Suprapubic skin (tissue), 4 donors: ENCODE measurements around the gene CSH2. TPM values are rescaled to one million over a fixed set of nuclear protein-coding genes. Genes with fewer than 3 reads are reported as not detected.
"Not testable (repeated sequence)": the region's sequence is repeated elsewhere in the genome, so short reads cannot be mapped to it uniquely, and the experiment has no call there.

ENCODE experiments used
- DNase-seq, 2 donors: peaks; one replicate each; pipeline ENCODE4 v3.0.0-alpha.2; 2019; ENCODE audit warnings: low spot score in 2 of 2
- H3K27ac ChIP-seq: fragments of 200-600 bp; sonication (generic); one replicate; pipeline ENCODE4 v1.5.1; 2019
- H3K27me3 ChIP-seq: fragments of 200-600 bp; sonication (generic); one replicate; pipeline ENCODE4 v1.5.1; 2019
- H3K36me3 ChIP-seq: fragments of 200-600 bp; sonication (generic); one replicate; pipeline ENCODE4 v1.5.1; 2019
- H3K4me1 ChIP-seq: fragments of 200-600 bp; sonication (generic); one replicate; pipeline ENCODE4 v1.5.1; 2019
- H3K4me3 ChIP-seq: fragments of 200-600 bp; sonication (generic); one replicate; pipeline ENCODE4 v1.5.1; 2019; ENCODE audit warnings: mild to moderate bottlenecking
- H3K9me3 ChIP-seq: fragments of 200-600 bp; sonication (generic); one replicate; pipeline ENCODE4 v1.5.1; 2019
- WGBS: methylation state at CpG from one replicate; pipeline ENCODE4 v1.1.5; 2018; 5-methylcytosine and 5-hydroxymethylcytosine counted together
- total RNA-seq, 4 donors: library from RNA; depleted of rRNA; stranded (reverse); fragments of >200 nt; gene quantifications; one replicate each; pipeline ENCODE4 v1.1.0, GENCODE V29; 2016
- TF ChIP-seq, protein P1 (sequence below), 2 donors: fragments of 200-600 bp in 1 of 2; fragments of 450-650 bp in 1 of 2; sonication (generic) in 1 of 2; IDR thresholded peaks; one replicate each; pipeline ENCODE4 v1.5.1; 2016 to 2019; ENCODE audit warnings: antibody characterized with exemption in 2 of 2, mild to moderate bottlenecking in 1 of 2, moderate library complexity in 1 of 2

Gene CSH2
- total RNA-seq, 4 donors from 2014 or later: not detected

DNA sequence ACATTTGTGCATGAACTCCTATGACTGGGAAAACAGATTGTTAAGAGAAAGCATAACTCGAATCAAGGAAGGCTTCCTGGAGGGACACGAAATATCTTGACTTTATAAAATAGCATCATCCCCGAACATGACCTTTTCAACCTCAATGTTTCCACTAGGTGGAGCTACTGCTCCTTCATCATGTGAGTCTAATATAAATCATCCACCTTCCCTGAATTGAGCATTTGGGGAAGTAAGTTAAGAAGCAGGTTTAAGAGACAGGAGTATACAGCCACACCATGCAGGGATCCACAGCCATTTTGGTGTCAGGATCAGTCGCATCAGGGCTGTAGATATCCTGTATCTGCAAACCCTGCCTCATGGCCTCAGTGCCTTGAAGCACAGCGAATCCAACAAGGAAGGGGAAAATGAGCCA lies 30.3 kb upstream of the CSH2 start:
- H3K27me3 ChIP-seq, H3K9me3 ChIP-seq, H3K36me3 ChIP-seq, H3K27ac ChIP-seq, DNase-seq, H3K4me1 ChIP-seq, H3K4me3 ChIP-seq: not testable (repeated sequence)
- WGBS: 39% methylated on average over 5 of the region's 5 CpGs
- TF ChIP-seq, protein P1, sequence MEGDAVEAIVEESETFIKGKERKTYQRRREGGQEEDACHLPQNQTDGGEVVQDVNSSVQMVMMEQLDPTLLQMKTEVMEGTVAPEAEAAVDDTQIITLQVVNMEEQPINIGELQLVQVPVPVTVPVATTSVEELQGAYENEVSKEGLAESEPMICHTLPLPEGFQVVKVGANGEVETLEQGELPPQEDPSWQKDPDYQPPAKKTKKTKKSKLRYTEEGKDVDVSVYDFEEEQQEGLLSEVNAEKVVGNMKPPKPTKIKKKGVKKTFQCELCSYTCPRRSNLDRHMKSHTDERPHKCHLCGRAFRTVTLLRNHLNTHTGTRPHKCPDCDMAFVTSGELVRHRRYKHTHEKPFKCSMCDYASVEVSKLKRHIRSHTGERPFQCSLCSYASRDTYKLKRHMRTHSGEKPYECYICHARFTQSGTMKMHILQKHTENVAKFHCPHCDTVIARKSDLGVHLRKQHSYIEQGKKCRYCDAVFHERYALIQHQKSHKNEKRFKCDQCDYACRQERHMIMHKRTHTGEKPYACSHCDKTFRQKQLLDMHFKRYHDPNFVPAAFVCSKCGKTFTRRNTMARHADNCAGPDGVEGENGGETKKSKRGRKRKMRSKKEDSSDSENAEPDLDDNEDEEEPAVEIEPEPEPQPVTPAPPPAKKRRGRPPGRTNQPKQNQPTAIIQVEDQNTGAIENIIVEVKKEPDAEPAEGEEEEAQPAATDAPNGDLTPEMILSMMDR (IDR thresholded peaks at IDR 0.05): peak; percentile 11 to 33

DNA sequence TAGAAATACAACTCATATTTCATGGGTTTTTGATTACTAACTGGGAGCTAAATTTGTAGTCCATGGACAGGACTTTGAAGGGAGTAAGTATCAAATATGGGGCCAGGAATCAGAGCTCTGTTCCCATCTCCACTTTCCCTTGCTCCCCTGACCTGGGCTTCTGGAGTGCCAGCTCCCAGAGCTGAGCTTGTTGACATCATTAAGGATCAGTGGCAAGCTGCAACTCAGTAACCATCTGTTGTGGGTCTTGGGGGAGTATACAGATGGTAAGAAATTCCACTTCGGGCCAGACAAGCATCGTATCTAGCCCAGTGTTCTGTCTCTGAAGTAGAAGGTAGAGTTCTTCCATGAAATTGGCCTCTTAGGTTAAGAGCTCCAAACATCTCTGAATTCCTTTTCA lies 28.5 kb upstream of the CSH2 start:
- WGBS: 68% methylated on average over 2 of the region's 2 CpGs
- not testable (repeated sequence) for H3K4me1 ChIP-seq, H3K36me3 ChIP-seq, H3K27ac ChIP-seq, H3K4me3 ChIP-seq, H3K9me3 ChIP-seq, H3K27me3 ChIP-seq
- peak in 1 of 2 donors; percentile 8 for DNase-seq

DNA sequence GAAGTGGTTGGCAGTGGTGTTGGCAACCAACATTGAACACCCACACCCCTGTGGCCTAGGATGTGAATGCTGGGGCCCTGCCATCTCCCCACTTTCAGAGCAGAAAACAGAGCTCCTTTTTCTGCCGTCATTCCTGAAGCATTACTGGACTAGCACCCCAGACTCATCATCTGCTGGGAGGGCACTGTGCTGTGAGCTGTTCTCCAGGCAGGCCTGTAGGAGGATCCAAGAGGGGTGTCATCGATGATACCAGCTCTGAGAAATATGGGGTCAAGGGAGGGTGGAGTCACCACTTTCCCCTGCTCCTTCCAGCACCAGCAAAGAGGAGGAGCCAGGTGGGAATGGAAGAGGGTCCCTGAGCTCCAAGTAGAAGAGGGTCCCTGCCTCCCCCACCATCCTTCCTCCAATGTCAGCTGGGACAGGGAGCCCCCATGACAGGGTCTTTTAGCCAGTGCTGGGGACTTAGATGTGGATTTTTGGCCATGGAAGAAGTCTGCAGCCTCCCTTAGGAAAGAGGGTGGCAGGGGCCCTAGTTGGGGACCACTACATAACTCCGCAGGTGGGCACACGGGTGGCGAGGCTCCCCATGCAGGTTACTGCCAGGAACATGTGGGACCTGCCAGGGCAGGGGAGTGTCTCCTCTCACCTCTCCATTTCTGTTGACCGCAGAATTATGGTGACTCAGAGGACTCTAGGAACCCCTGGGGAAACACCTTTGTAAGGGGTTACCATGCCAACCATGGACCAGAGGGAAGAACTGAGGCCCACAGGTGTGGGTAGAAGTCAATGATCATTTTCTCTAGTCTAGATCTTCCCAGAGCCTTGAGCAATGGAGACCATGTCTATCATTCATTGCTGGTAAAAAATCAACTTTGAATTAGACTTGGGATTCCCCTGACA lies 25.7 kb upstream of the CSH2 start:
- not testable (repeated sequence) for H3K27ac ChIP-seq, H3K4me3 ChIP-seq, DNase-seq, H3K9me3 ChIP-seq, H3K4me1 ChIP-seq, H3K36me3 ChIP-seq, H3K27me3 ChIP-seq
- WGBS: 81% methylated on average over 5 of the region's 6 CpGs

DNA sequence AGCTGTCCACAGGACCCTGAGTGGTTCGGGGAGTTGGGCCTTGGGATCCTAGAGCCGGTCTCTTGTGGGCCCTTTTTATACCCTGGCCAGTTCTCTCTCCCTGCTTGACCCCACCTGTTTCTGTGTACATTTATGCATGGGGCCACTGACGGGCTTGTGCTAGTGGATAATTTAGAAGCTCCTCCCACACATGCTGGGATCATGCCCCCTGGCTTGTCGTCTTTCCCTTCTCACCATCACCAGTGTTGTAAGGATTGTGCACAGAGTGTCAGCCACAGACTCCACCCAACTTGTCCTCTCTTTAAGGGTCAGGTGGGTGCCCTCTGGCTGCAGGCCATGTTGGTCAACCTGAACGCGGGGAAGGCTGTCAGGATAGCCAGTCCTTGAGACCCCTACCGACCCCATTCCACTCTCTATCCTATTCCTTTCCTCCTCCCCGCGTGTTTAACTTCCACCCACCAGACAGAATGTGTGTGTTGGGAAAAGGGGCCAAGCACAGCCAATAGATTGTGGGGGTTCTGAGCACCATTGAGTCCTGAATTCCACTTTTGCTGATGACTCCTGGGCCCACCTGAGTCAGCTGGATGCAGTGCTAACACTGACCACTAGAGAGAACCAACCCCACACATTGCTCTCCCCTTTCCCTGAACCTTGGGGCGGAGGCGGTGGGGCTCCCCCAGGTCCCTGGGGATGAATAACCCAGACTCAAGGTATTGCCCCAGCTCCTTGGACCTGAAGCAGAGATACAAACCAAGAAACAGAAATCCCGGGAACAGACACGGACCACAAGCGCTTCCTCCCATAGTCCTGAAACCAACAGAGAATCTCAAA lies 23.3 kb upstream of the CSH2 start, which contains the start of gene CSH1:
Gene CSH1, minus strand, starts transcription at position 51 of the 831 bp plus-strand sequence. CDS start 63 bp downstream, outside the sequence.
- H3K27ac ChIP-seq, H3K4me3 ChIP-seq, H3K36me3 ChIP-seq, H3K27me3 ChIP-seq, H3K9me3 ChIP-seq, H3K4me1 ChIP-seq: not testable (repeated sequence)
- WGBS: 88% methylated on average over 5 of the region's 14 CpGs
- peak in 1 of 2 donors; percentile 36 for DNase-seq

DNA sequence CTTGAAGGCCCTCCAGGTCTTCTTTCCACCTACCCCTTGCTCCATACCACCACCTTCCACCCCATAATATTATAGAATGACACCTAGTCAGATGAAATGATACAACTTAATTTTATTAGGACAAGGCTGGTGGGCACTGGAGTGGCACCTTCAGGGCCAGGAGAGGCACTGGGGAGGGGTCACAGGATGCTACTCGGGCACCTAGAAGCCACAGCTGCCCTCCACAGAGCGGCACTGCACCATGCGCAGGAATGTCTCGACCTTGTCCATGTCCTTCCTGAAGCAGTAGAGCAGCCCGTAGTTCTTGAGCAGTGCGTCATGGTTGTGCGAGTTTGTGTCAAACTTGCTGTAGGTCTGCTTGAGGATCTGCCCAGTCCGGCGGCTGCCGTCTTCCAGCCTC lies 21.3 kb upstream of the CSH2 start:
- 87% methylated on average over 8 of the region's 10 CpGs for WGBS
- not testable (repeated sequence) for H3K4me1 ChIP-seq, H3K27ac ChIP-seq, DNase-seq, H3K4me3 ChIP-seq, H3K27me3 ChIP-seq, H3K36me3 ChIP-seq, H3K9me3 ChIP-seq

DNA sequence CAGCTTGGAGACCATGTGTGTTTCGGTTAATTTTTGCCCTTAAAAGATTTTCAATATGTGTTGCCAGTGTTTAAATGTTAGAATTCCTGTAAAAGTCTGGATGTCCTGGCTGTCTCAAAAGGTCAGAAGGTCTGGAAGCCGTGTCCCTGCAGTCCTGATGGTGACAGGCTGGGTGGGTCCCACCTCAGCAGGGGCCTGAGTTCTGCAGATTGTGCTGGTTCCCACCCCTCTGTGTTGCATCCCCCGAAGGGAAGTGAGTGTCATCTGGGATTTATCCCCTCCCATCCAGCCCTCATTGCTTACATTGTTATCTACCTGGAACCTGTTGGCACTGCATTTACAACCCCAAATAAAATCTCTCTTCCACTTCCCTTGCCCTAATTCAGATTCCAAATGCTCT lies 20.5 kb upstream of the CSH2 start:
- not testable (repeated sequence) for H3K4me1 ChIP-seq, H3K4me3 ChIP-seq, DNase-seq, H3K9me3 ChIP-seq, H3K27ac ChIP-seq, H3K27me3 ChIP-seq, H3K36me3 ChIP-seq
- WGBS: 63% methylated on average over 3 of the region's 3 CpGs

DNA sequence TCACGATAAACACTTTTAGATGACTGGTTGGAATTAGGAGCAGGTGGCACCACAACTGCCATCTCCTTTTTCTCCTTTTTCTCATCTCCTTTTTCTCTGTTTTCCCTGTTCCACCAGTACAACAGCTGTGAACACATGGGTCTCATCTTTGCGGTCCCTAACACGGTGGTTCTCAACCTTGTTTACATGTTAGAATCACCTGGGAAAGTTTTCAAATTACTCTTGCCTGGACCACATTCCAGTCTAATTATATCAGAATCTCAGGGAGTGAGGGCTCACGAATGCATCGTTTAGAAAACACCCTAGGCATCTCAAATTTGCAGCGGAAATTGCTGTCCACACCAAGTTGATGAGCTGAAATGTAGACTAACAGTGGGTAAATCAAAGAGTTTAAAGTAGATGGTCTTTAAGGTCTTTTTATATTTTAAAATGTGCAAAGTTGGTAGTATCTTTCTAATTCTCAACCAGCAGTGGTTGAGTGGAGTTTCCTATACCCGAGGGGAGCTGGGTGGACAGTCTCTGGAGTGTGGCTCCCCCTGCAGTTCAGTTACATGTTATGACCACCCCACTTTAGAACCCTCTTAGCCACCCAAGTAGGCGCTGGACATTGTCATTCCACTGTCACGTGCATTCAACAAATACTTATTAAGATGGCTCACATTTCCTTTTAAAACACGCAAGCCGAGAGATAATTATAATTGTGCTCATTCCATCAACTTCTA lies 19.0 kb upstream of the CSH2 start:
- WGBS: 64% methylated on average over 11 of the region's 11 CpGs

DNA sequence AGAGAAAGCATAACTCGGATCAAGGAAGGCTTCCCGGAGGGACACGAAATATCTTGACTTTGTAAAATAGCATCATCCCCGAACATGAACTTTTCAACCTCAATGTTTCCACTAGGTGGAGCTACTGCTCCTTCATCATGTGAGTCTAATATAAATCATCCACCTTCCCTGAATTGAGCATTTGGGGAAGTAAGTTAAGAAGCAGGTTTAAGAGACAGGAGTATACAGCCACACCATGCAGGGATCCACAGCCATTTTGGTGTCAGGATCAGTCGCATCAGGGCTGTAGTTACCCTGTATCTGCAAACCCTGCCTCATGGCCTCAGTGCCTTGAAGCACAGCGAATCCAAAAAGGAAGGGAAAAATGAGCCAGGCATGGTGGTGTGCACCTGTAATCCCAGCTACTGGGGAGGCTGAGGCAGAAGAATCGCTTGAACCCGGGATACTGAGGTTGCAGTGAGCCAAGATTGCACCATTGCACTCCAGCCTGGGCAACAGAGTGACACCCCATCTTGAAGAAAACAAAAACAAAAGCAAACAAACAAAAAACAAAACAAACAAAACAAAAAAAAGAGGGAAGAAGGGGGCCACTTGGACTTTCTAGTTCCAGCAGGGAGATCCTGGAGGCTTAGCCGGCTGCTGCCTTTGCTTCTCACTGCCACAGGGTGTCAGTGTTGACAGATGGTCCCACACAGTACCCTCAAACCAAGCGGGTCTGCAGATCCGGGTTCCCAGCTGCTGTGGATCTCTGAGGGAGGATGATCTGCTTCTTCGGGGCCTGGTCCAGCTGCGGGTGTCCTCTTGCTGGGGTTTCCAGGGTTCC lies 15.8 kb upstream of the CSH2 start:
- H3K4me1 ChIP-seq, DNase-seq, H3K36me3 ChIP-seq, H3K9me3 ChIP-seq, H3K27ac ChIP-seq, H3K27me3 ChIP-seq, H3K4me3 ChIP-seq: not testable (repeated sequence)
- 27% methylated on average over 13 of the region's 13 CpGs for WGBS
- TF ChIP-seq, protein P1 (IDR thresholded peaks at IDR 0.05): peak; percentile 27 to 37

More for the DNA sequence above, 19.0 kb upstream of the CSH2 start:
- not testable (repeated sequence) for DNase-seq, H3K9me3 ChIP-seq, H3K4me3 ChIP-seq, H3K27ac ChIP-seq, H3K27me3 ChIP-seq, H3K4me1 ChIP-seq, H3K36me3 ChIP-seq

DNA sequence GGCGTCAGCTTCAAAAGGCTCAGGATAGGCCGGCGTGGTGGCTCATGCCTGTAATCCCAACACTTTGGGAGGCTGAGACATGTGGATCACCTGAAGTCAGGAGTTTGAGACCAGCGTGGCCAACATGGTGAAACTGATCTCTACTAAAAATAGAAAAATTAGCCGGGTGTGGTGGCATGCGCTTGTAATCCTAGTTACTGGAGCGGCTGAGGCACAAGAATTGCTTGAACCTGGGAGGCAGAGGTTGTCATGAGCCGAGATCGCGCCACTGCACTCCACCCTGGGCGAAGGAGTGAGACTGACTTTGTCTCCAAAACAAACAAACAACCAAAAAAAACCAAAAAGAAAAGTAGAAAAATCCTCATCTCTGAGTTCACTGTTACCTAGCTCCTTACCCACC lies 11.6 kb upstream of the CSH2 start:
- not testable (repeated sequence) for DNase-seq, H3K4me1 ChIP-seq
- WGBS: 72% methylated on average over 8 of the region's 11 CpGs

DNA sequence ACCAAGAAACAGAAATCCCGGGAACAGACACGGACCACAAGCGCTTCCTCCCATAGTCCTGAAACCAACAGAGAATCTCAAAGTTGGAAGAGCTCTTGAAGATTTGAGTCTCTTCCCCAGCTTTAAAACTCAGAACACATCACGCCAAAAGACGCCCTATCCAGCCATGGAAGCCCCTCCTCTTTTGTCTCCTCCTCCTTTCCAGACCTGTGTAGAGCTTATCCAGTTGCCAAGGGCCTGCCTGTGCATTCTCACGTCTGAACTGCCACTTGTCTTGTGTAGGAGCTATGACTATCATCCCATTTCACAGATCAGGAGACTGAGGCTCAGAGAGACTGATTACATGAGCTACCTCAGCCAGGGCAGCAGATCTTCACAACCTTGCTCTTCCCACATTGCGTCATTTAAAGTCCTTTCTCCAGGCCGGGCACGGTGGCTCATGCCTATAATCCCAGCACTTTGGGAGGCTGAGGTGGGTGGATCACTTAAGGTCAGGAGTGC lies 9.2 kb upstream of the CSH2 start:
- H3K4me1 ChIP-seq, H3K27me3 ChIP-seq, H3K4me3 ChIP-seq, DNase-seq, H3K36me3 ChIP-seq, H3K9me3 ChIP-seq, H3K27ac ChIP-seq: not testable (repeated sequence)
- 72% methylated on average over 9 of the region's 9 CpGs for WGBS

More for the DNA sequence above, 11.6 kb upstream of the CSH2 start:
- not testable (repeated sequence) for H3K27ac ChIP-seq, H3K9me3 ChIP-seq, H3K4me3 ChIP-seq, H3K27me3 ChIP-seq, H3K36me3 ChIP-seq
